A172 (cell line): ENCODE data around the gene ANAPC16. TPM values are rescaled to one million over a fixed set of nuclear protein-coding genes. Genes with fewer than 3 reads are reported as not detected.
"Not testable (repeated sequence)": the region's sequence is repeated elsewhere in the genome, so short reads cannot be mapped to it uniquely, and the experiment has no call there.

Source experiments
- DNase-seq: peaks from one replicate; pipeline ENCODE4 v3.0.0-alpha.2; 2015; ENCODE audit warnings: low spot score
- total RNA-seq: library from RNA; depleted of rRNA; stranded (reverse); fragments of >200 nt; shearing (Covaris generic); gene quantifications from 2 replicates; pipeline ENCODE4 v1.2.3, GENCODE V29; 2014; rRNA removed

Gene ANAPC16
- 69.5 and 78.1 TPM in 2 replicates for total RNA-seq

DNA sequence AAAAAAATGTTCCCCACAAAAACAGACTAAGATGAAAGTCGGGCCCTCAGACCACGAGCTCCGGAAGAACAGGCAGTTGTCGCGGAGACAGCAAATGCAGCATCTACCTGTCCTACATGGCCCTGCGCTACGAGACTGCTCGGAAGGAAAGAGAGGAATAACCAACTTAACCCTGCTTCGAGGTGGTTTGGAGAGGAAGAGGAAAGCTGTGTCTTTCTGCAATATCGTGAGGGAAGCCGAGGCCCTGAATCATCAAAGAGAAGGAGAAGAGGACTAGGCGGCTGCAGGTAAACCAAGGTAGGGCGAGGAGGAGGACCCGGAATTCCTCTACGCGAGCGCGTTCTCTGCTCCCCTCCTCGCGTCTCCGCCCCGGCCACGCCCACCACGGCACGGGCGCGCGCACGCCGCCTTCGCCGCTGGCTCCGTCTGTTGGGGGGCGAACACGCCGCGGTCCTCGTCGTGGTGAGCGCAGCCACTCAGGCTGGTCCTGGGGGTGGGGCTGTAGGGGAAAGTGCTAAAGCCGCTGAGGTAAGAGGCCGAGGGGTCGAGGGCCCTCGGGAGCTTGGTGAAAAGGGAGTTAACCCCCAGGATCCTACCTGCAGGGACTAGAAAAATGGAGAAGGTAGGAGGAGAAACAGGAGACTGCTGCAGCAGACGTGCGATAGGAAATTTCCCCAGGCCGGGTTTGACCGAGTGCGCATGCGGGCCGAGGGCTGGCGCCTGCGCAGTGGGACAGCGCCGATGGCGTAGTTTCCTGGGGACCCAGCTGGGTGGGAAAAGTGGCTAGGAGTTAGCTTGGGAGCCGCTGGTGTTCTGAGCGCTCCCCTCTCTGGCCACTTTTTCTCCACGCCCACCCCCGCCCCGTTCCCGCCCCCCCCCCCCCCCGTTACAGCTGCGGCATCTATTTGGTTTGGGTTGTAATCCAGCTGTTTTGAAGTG lies at the start of gene ANAPC16, which contains the start of gene ASCC1:
ANAPC16 (plus strand) TSS at position 402 of the 939 bp plus-strand sequence. CDS start 7,903 bp downstream, outside the sequence.
ASCC1 (minus strand) TSS at position 666 of the 939 bp plus-strand sequence. CDS start 2,978 bp downstream, outside the sequence.
- peak; percentile 89 for DNase-seq

DNA sequence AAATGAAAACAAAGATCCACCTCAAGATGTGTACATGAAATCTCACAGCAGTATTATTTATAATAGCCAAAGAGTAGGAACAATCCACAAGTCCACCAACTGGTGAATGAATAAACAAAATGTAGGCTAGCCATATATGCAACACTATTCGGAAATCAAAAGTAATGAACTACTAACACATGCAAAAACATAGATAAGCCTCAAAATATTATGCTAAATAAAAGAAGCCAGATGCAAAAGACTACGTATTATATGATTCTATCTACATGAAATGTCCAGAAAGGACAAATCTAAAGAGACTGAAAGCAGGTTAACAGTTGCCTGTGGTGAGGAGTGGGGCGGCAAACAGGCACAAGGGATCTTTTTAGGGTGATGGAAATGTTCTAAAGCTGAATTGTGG lies 48.7 kb upstream of the ANAPC16 start:
- no peak for DNase-seq

DNA sequence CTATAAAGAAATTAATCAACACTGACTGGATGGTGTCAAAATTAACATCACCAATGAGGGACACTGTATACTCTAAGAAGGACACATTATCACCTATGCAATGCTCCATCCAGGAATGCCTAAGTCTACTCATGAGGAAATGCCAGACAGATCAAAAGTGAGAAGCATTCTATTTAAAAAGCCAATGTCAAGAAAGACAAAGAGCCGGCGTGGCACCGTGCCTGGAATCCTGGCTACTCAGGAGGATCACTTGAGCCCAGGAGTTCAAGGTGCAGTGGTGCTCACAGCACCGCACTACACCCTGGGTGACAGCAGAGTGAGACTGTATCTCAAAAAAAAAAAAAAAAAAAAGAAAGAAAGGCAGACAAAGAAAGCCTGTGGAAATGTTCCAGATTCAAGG lies 45.5 kb upstream of the ANAPC16 start:
- DNase-seq, result peak; percentile 76

DNA sequence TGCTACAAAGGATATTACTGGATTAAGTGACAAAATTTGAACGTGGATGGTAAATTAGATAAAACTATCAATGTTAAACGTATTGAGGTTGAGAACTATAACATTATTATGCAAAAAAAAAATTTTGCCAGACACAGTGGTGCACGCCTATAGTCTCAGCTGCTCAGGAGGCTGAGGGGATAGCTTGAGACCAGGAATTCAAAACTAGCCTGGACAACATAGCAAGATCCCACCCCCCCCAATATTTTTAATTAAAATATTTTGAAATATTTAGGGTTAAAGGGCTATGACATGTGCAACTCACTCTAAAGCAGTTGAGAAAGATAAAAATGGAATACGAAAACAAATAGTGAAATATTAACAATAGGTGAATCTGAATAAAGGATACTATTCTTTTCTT lies 45.1 kb upstream of the ANAPC16 start:
- DNase-seq, result no peak

DNA sequence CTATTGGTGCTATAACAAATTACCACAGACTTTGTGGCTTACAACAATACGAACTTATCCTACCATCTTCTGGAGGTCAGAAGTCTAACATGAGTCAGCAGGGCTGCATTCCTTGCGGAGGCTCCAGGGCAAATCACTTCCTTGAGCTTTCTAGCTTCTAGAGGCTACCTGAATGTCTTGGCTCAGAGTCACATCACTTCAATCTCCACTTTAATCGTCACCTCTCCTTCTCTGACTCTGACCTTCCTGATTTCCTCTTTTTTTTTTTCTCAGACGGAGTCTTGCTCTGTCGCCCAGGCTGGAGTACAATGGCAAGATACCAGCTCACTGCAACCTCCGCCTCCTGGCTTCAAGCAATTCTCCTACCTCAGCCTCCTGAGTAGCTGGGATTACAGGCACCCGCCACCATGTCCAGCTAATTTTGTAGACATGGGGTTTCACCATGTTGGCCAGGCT lies 44.6 kb upstream of the ANAPC16 start:
- peak; percentile 98 for DNase-seq

DNA sequence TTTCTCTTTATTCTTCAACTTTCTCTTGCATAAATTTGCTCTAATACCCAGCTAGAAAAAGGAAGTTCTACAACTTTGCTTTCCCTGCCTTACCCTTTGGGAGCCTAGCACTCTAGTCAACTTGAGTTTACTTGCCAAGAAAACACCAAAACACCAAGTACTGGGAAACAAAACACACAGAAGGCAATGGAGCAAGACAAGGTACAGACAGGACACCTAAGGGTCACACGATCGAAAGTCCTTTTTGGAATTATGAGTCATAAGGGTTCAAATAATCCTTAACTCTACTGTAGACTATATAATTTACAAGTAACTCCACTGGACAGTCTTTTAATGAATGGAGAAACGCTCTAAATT lies 42.6 kb upstream of the ANAPC16 start:
- DNase-seq, result peak; percentile 4

DNA sequence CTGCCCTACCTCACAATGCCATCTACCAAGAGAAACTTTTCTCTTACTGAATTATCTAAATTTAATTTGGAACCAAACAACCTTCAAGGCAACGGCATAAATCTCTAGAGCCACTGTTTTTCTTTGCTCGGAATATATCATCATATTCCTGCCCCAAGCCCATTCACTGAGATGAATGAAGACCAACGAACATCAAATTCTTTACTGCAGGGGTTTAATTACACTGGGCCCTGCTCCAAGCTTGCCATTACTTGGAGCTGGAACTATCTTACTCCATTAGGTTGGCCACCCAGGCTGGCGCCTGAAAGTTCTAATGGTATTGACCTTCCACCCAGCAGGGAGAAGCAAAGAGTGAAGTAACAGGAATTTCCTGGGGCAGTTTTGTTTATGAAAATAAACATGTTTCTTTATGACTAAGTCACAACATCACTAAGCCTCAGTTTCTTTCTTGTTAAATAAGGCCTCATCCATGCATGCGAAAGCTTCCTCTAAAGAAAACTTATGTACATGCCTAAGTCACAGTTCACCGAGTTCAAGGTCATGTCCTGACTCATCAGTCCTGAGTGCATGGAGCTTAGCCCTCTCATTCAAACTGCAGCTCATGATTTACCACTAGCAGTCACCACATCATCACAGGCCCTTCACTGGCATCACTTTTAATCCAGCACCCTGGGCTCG lies 42.1 kb upstream of the ANAPC16 start:
- peak; percentile 53 for DNase-seq

DNA sequence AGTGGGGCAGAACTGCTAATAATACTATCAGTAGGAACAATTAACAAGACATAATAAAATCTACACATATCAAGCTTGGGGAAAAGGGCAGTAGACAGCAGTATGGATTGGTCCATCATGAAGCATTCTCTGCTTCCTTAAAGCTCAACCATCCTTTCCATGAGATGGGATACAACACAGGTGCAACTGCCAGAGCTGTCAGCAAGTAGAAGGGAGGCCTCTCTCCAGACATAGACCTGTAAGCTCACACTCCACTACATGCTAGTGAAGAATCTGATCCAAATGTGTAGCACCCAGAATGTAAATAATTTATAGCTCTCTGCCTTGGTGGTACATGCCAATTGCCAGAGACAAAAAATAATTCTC lies 41.5 kb upstream of the ANAPC16 start:
- no peak for DNase-seq

DNA sequence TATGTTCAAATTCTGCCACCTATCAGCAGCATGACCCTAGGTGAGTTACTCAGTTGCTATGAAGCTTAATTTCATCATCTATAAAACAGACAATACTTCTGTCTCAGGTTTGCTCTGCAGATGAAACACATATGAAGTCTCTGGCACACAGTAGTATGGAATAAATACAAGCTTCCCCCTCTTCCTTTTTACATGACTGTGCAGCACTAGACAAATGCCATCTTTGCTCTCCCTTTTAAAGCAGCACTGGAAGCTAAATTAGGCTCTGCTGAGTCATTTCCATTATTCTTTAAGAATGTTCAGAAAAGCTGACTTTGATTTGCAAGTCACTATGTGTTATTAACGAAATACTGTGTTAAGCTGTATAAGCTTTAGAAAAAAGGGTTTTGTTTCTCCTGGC lies 40.7 kb upstream of the ANAPC16 start:
- DNase-seq, result peak; percentile 52

DNA sequence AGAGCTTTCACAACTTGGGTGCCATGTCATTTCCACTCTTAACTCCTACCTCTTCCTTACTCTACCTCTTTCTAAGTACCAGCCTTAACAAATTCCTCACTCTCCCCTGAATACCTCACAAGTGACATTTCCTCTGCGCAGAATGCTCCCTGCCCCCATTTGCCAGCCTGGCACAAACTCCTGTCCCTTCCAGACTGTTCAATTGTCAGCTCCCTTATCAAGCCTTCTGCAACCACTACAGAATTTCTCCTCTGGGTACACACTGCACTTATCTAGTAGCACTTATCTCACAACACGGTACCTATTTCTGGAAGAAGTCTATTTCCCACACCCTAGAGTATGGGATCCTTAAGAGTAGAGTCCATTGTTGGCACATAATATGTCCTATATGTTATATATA lies 39.1 kb upstream of the ANAPC16 start:
- DNase-seq, result no peak

DNA sequence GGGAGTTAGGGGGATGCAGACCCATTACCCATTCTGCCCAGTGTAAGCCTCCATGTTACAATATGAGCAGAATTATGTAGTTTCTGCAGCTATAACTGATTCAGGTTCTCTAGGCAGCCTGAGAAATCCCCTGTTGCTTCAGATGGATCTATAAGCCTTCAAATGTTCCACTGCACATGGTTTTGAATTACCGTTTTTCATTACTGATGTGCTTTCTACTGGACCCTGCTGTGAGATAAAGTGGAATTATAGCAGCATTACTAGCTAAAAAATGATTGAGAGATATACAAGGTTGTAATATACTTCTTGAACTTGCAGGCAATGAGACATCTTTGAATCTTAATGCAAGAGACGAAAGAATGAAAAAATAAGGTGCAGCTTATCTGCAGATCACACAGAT lies 38.4 kb upstream of the ANAPC16 start:
- DNase-seq, result no peak

DNA sequence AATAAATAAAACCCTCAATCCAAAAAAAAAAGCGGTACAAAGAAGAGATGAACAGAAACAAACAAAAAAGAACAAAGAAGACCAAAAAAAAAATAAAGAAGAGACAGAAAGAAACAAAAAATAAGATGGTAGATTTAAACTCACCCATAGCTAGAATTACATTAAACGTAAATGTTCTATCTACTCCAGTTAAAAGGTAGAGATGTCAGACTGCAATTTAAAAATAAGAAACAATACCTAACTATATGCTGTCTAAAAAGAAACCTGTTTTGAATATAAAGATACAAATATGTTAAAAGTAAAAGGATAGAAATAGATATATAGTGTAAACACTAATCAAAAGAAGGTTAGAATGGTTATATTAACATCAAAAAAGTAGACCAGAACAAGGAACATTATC lies 31.7 kb upstream of the ANAPC16 start:
- DNase-seq, result no peak

DNA sequence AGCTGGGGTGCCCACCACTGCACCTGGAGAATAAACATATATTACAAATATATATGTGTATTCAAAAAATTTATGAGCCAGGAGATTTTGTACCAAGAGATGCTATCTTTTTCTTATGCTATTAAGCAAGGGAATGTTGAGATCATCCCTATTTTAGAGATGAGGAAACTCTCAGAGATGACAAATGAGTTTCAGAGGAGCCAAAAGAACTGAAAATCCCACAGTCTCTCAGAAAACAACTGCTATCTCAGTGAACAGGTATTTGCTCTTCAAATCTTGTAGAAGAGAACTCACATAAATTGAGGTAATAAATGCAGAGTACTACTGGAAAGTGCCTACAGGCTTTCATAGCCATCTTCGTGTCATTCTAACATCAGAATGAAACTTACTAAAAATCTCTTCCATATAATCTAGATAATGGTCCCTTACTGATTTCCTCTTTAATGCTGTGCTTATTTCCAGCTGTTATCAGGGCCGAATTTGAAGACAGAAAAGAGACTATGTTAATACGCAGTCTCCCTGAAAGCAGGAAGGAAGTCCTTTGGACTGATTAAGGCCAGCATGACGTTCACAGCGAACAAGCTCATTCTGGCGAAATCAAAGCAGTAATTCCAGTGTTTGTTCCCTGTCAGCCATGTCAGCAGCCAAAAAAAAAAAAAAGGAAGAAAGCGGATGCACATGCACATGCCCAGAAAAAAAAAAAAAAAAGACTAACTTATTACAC lies 29.4 kb upstream of the ANAPC16 start:
- DNase-seq, result no peak

DNA sequence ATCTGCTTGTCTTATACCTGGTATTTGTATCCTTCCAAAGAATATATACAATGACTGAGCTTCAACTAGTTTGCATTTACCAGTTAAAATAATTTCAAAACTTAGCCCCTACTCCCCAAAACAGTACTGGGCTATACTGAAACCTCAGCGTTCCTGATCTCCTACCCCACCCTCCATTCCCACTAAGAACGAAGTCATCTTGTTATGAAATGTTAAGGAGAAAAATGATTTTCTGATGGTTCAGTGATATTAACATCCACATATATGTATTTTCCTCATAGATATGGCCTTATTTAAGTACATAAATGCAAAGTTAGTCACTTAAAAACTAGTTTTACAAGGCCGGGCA lies 28.9 kb upstream of the ANAPC16 start:
- DNase-seq, result no peak

DNA sequence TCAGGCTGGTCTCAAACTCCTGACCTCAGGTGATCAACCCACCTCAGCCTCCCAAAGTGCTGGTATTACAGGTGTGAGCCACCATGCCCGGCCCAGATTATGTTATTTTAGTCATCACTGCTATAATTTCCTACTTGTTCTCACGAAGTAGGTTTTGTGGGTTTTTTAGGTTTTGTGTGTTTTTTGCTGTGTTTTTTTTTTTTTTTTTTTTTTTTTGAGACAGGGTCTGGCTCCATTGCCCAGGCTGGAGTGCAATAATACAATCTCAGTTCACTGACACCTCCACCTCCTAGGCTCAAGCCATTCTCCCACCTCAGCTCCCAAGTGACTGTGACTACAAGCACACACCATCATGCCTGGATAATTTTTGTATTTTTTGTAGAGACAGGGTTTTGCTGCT lies 20.9 kb upstream of the ANAPC16 start:
- no peak for DNase-seq

DNA sequence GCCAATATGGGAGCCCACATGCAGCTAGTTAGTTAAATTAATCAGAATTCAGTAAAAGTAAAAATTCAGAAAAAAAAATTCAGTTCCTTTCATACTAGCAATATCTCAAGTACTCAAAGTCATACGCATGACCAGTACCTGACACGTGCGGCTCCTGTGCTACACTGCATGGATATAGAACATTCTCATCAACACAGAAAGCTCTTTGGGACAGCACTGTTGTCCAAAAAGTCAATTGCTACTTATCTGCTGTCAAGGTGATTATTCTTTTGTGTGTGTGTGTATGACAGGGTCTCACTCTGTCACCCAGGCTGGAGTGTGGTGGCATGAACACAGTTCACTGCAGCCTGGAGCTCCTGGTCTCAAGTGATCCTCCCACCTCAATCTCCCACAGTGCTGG lies 14.9 kb upstream of the ANAPC16 start:
- no peak for DNase-seq

DNA sequence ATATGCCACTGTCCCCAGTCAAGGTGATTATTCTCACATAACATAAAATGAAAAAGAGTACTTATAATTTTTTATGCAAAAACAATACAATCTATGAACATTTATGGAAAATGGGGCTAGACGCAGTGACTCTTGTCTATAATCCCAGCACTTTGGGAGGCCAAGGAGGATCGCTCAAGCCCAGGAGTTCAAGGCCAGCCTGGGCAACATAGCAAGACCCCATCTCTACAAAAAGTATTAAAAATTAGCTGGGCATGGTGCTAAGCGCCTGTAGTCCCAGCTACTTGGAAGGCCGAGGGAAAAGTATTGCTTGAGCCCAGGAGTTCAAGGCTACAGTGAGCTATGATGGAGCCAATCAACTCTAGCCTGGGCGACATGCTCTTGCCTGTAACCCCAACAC lies 14.5 kb upstream of the ANAPC16 start:
- DNase-seq, result no peak

DNA sequence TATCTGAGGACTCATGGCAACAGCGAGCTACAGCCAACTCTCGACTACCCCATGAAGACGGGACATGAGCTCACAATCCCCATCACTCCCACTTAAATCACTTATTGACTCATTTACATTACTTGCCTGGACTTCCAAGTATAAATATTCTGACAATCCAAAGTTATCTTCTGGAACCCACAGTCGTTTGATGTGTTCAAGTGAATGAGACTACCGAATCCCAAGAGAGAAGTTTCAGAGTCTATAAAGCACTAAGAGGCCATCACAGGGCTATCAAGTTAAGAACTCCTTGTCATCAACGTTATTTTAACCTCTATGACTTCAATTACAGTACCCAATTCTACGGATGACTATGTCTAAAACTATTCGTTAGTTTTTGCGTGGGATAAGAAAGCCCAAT lies 11.5 kb upstream of the ANAPC16 start:
- DNase-seq, result peak; percentile 55

DNA sequence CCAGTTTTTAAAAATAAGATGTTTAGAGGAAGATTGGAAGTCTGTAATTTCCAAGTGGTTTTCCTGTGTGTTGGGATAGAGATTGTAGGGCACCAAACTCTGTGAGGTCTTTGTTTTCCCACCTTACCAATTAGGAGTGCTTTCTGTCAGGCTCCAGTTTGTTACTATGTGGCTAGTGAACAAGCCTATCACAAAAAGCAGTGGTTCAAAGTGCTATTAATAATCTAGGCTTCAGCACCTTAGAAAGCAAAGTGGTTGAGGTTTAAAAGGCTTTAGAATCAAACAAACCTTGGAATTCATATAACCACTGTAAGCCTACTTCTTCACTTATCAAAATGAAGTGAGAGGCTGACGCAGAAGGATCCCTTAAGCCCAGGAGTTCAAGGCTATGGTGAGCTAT lies 11.1 kb upstream of the ANAPC16 start:
- peak; percentile 29 for DNase-seq

DNA sequence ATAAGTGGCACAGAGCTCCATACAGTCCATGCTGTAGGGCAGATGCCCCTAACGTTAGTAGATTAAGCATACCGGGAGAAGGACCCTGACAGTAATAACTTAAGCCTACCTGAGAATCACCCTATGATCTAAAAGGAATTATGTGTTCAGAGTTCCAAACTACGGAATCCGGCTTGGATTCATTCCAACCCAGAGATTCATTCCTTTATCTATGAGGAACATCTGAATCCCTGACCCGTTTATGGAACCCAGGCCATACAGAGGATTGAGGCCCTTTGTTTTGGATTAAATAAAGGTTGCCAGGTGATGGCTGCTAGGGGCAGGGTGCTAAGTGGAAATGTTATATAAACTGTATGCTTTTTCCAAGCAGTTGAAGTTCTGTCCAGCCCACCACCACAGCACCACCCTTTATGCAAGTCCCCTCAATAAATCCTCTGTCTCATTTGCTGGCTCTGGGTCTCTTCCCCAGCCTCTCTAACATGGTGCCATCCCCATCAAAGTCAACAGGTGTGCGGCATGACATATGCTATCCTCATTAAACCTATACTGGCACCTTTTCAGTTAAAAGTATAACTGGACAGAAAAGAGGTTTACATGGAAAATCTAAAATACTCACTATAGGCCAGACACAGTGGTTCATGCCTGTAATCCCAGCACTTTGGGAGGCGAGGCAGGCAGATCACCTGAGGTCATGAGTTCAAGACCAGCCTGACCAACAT lies 9.1 kb upstream of the ANAPC16 start:
- no peak for DNase-seq

DNA sequence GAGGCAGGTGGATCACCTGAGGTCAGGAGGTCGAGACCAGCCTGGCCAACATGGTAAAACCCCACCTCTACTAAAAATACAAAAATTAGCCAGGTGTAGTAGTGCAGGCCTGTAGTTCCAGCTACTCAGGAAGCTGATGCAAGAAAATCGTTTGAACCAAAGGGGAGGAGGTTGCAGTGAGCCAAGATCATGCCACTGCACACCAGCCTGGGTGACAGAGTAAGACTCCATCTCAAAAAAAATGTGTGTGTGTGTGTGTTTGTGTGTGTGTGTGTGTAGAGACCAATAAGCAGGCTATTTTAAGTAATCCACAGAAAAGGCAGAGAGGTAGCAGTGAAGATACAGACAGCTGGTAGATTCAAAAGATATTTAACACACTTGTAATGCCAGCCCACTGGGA lies 7.3 kb upstream of the ANAPC16 start:
- not testable (repeated sequence) for DNase-seq

DNA sequence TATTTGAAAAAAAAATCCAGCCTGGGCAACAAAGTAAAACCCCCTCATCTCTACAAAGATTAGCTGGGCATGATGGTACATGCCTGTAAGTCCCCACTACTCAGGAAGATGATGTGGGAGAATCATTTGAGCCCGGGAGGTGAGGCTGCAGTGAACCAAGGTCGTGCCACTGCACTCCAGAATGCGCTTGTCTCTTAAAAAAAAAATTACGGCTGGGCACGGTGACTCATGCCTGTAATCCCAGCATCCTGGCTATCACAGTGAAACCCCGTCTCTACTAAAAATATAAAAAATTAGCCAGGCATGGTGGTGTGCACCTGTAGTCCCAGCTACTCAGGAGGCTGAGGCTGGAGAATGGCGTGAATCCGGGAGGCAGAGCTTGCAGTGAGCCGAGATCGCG lies 4.4 kb upstream of the ANAPC16 start:
- DNase-seq, result peak; percentile 67
